ENCODE results near the gene HECW1. TPM values are rescaled to one million over a fixed set of nuclear protein-coding genes. Genes with fewer than 3 reads are reported as not detected.
"Not testable (repeated sequence)": the region's sequence is repeated elsewhere in the genome, so short reads cannot be mapped to it uniquely, and the experiment has no call there.

The HECW1 gene
- total RNA-seq, 1 experiment from 2014 or later = 18.3 TPM

GRCh38 chr7:43308913-43309705 lies 196.7 kb downstream of the HECW1 start:
- no peak for DNase-seq (ENCODE audit: low read depth)

DNA sequence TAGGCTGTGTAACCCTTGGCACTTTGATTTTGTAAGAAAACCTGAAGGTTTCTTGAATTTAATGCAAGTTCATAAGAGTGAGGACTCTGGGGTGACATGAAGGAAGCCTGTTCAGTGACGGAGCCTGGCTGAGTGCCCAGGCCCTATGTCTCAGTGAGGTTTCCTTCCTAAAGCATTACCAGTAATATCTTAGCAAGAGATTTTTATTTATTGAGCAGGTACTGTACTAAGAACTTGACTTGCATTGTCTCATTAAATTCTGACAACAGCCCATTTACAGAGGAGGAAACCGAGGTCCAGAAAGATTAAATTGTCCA lies 197.2 kb downstream of the HECW1 start:
- DNase-seq (ENCODE audit: low read depth) = no peak

GRCh38 chr7:43311052-43311451 lies 198.6 kb downstream of the HECW1 start:
- no peak for DNase-seq (ENCODE audit: low read depth)

- no peak for DNase-seq (ENCODE audit: low read depth)
Measured at GRCh38 chr7:43311694-43312093, 199.2 kb downstream of the HECW1 start.

- no peak for DNase-seq (ENCODE audit: low read depth)
Measured at GRCh38 chr7:43313628-43314378, 201.4 kb downstream of the HECW1 start.

- DNase-seq (ENCODE audit: low read depth) = no peak
Measured at GRCh38 chr7:43314379-43315158, 202.1 kb downstream of the HECW1 start.

GRCh38 chr7:43317075-43317474 lies 204.6 kb downstream of the HECW1 start:
- no peak for DNase-seq (ENCODE audit: low read depth)

GRCh38 chr7:43318188-43318770 lies 205.8 kb downstream of the HECW1 start:
- no peak for DNase-seq (ENCODE audit: low read depth)

DNA sequence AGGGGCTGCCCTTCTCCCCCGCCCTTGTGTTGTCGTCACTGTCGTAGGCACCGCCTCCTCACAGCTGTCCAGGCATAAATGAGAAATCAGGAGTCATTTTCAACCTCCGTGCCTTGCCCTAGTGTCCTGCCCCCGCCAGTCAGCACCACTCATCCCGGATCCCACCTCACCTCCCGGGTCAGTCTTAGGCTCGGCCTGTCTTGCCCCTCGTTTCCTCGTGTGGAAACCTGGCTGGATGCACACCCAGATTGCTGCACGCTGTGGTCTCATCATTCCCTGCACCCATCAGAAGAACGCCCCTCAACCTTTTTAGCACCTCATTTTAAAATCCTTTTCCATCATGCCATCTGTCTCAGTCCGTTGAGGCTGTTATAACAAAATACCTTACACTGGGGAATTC lies 213.1 kb downstream of the HECW1 start:
- DNase-seq (ENCODE audit: low read depth) = no peak

DNA sequence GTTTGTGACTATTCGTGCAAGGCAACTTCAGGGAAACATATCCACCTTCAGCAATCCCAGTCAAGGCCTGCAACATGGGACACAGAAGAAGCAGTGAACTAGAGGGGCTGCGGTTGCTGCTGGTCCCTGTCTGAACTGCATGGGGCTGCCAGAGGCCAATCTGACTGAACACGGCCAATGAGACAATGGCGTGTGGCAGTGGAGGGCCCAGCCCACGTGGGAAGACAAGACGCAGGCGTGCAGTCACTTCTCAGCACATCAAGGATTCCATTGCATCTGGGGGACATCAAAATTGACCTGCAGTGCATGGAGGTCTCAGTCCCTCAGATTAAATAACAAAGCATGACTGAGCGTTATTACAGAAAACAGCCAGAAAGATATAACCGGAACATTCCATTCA lies 215.9 kb downstream of the HECW1 start:
- DNase-seq (ENCODE audit: low read depth) = no peak

DNA sequence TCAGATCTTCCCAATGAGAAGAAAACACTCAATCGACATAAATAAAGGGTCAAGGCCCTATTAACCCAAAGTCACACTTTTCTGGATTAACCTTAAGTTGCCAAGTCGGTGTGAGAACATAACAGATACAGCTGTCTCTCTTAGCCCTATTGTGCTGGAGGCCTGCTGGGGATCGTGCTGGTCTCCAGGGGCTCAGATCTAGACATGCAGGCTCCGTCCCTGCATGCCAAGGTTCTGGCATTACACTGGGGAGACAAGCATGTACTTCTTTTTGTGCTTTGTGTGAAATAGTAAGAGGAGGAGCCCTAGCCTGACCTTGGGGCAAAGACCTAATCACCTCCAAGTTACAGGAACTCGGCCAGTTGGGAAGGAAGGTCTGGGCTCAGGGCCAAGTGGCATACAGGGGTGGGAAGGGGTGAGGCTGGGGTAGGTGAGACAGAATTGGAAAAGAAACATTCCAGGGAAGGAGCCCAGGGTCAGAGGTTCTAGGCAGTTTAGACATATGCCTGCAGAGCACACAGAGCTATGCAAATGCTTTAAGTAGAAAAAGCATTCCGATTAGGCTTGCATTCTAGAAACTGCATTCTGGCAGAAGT lies 216.4 kb downstream of the HECW1 start:
- no peak for DNase-seq (ENCODE audit: low read depth)

GRCh38 chr7:43332193-43332796 lies 219.8 kb downstream of the HECW1 start:
- no peak for DNase-seq (ENCODE audit: low read depth)

- no peak for DNase-seq (ENCODE audit: low read depth)
Measured at GRCh38 chr7:43337191-43337590, 224.7 kb downstream of the HECW1 start.

GRCh38 chr7:43337811-43338210 lies 225.4 kb downstream of the HECW1 start:
- DNase-seq (ENCODE audit: low read depth) = no peak

- DNase-seq (ENCODE audit: low read depth) = no peak
Measured at GRCh38 chr7:43341132-43341531, 228.7 kb downstream of the HECW1 start.

GRCh38 chr7:43343417-43343816 lies 231.0 kb downstream of the HECW1 start:
- DNase-seq (ENCODE audit: low read depth) = not testable (repeated sequence)

DNA sequence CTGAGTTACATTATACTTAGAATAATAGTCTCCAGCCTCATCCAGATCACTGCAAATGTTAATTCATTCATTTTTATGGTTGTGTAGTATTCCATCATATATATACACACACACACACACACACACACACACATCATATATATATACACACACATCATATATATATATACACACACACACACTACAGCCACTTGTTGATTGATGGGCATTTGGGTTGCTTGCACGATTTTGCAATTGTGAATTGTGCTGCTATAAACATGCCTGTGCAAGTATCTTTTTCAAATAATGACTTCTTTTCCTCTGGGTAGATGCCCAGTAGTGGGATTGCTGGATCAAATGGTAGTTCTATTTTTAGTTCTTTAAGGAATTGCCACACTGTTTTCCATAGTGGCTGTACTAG lies 233.2 kb downstream of the HECW1 start:
- DNase-seq (ENCODE audit: low read depth) = not testable (repeated sequence)

- no peak for DNase-seq (ENCODE audit: low read depth)
Measured at GRCh38 chr7:43351683-43352082, 239.2 kb downstream of the HECW1 start.

DNA sequence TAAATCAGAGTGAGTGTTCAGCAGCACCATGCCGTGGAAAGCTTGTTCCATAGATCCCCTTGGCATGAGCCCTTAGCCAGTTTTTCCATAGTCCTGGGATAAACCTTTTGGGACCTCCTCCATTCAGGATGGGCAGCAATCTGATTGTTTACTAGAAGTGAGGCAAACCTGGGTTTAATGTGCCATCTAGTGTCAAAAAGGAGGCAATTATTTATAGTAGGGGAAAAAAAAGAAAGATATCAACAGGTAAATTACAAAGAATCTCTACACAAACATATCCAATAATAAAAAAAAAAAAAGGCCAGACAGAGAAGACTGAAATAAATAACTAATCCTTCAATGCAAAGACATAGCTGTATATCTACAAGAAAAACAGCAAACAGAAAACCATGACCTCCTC lies 241.5 kb downstream of the HECW1 start:
- no peak for DNase-seq (ENCODE audit: low read depth)

DNA sequence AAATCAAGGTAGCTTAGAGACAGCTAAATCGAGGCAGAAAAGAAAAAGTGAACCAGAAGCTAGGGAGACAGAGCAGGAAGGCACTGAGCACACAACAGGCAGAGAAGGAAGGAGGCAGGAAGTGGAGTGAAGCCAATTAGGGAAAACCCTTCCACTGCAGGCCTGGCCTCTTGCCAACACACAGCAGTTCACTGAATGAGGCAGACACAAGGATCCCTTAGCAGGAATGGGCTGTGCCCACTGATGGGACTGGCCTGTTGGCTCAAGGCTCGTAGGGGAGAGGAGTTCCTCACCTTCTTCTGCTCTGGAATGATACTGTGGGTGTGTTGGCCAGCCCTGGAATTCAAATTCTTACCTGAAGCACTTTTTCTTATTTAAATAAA lies 250.2 kb downstream of the HECW1 start:
- peak; percentile 80 for DNase-seq (ENCODE audit: low read depth)

GRCh38 chr7:43363035-43363791 lies 250.8 kb downstream of the HECW1 start:
- peak; percentile 83 for DNase-seq (ENCODE audit: low read depth)
